ENCODE measurements around the gene OR2T35.
"Not testable (repeated sequence)": the region's sequence is repeated elsewhere in the genome, so short reads cannot be mapped to it uniquely, and the experiment has no call there.

The OR2T35 gene

GRCh38 chr1:248645178-248645577 lies at the start of gene OR2T35:
TSS of gene OR2T35 (minus strand) at chr1:248645278. CDS start at chr1:248639258, 6,020 bp downstream.
- H3K4me3 Mint-ChIP-seq, result not testable (repeated sequence)

GRCh38 chr1:248691567-248692155 lies 46.6 kb upstream of the OR2T35 start:
- Mint-ChIP-seq H3K9me3 (peaks cover 64% of the 10 kb centered on the region), H3K4me3 (no peak overlapping the region), H3K27me3 (ENCODE audit: low read depth) (no peaks in the 10 kb centered on the region), H3K27ac (no peak overlapping the region), H3K4me1 (no peaks in the 10 kb centered on the region), H3K36me3 (ENCODE audit: low read depth) (no peaks in the 10 kb centered on the region)
- no peak for TF ChIP-seq CTCF (IDR thresholded peaks at IDR 0.05; ENCODE audit: unreplicated experiment in 3 of 3)

More at GRCh38 chr1:248645178-248645577, at the start of gene OR2T35:
- H3K27ac Mint-ChIP-seq; H3K4me1 Mint-ChIP-seq; H3K27me3 Mint-ChIP-seq (ENCODE audit: low read depth); H3K36me3 Mint-ChIP-seq (ENCODE audit: low read depth); H3K9me3 Mint-ChIP-seq: not testable (repeated sequence)

- Mint-ChIP-seq H3K4me3 (no peak overlapping the region), H3K36me3 (ENCODE audit: low read depth) (no peaks in the 10 kb centered on the region), H3K27me3 (ENCODE audit: low read depth) (no peaks in the 10 kb centered on the region), H3K4me1 (no peaks in the 10 kb centered on the region), H3K27ac (no peak overlapping the region), H3K9me3 (peaks cover 48% of the 10 kb centered on the region)
- no peak for TF ChIP-seq CTCF (IDR thresholded peaks at IDR 0.05; ENCODE audit: unreplicated experiment in 3 of 3)
Measured at GRCh38 chr1:248688527-248689298, 43.6 kb upstream of the OR2T35 start.

- no peaks in the 10 kb centered on the region for H3K27me3 Mint-ChIP-seq (ENCODE audit: low read depth)
- H3K27ac Mint-ChIP-seq, result no peak overlapping the region
- H3K4me3 Mint-ChIP-seq, result no peak overlapping the region
- no peaks in the 10 kb centered on the region for H3K36me3 Mint-ChIP-seq (ENCODE audit: low read depth)
- peaks cover 43% of the 10 kb centered on the region for H3K9me3 Mint-ChIP-seq
- no peak for TF ChIP-seq CTCF (IDR thresholded peaks at IDR 0.05; ENCODE audit: unreplicated experiment in 3 of 3)
- H3K4me1 Mint-ChIP-seq, result no peaks in the 10 kb centered on the region
Measured at GRCh38 chr1:248686815-248687214, 41.7 kb upstream of the OR2T35 start.

GRCh38 chr1:248681651-248682050 lies 36.6 kb upstream of the OR2T35 start:
- Mint-ChIP-seq H3K27ac (no peak overlapping the region), H3K36me3 (ENCODE audit: low read depth) (no peaks in the 10 kb centered on the region)

GRCh38 chr1:248670003-248670402 lies 24.9 kb upstream of the OR2T35 start:
- no peaks in the 10 kb centered on the region for H3K36me3 Mint-ChIP-seq (ENCODE audit: low read depth)
- H3K9me3 Mint-ChIP-seq, result peaks cover 24% of the 10 kb centered on the region
- no peak for TF ChIP-seq CTCF (IDR thresholded peaks at IDR 0.05; ENCODE audit: unreplicated experiment in 3 of 3)
- H3K27ac Mint-ChIP-seq, result no peak overlapping the region
- no peaks in the 10 kb centered on the region for H3K27me3 Mint-ChIP-seq (ENCODE audit: low read depth)
- no peaks in the 10 kb centered on the region for H3K4me1 Mint-ChIP-seq
- H3K4me3 Mint-ChIP-seq, result no peak overlapping the region

More at GRCh38 chr1:248681651-248682050, 36.6 kb upstream of the OR2T35 start:
- Mint-ChIP-seq H3K9me3 (peaks cover 31% of the 10 kb centered on the region), H3K4me3 (no peak overlapping the region), H3K27me3 (ENCODE audit: low read depth) (no peaks in the 10 kb centered on the region), H3K4me1 (no peaks in the 10 kb centered on the region)
- TF ChIP-seq CTCF (IDR thresholded peaks at IDR 0.05; ENCODE audit: unreplicated experiment in 3 of 3), result no peak

- not testable (repeated sequence) for H3K27ac Mint-ChIP-seq; H3K36me3 Mint-ChIP-seq (ENCODE audit: low read depth); H3K4me1 Mint-ChIP-seq; H3K27me3 Mint-ChIP-seq (ENCODE audit: low read depth); H3K4me3 Mint-ChIP-seq
- H3K9me3 Mint-ChIP-seq, result peaks cover 41% of the 10 kb centered on the region
Measured at GRCh38 chr1:248663453-248664328, 18.6 kb upstream of the OR2T35 start.

GRCh38 chr1:248656797-248657196 lies 11.7 kb upstream of the OR2T35 start:
- H3K4me3 Mint-ChIP-seq; H3K27ac Mint-ChIP-seq; H3K36me3 Mint-ChIP-seq (ENCODE audit: low read depth); H3K27me3 Mint-ChIP-seq (ENCODE audit: low read depth); H3K4me1 Mint-ChIP-seq: not testable (repeated sequence)
- H3K9me3 Mint-ChIP-seq, result peaks cover 24% of the 10 kb centered on the region

GRCh38 chr1:248655354-248655753 lies 10.3 kb upstream of the OR2T35 start, which contains the start of gene OR2T27:
TSS of gene OR2T27 (minus strand) at chr1:248655528. CDS start at chr1:248650884, 4,644 bp downstream.
- not testable (repeated sequence) for H3K27ac Mint-ChIP-seq; H3K4me3 Mint-ChIP-seq; H3K36me3 Mint-ChIP-seq (ENCODE audit: low read depth); H3K27me3 Mint-ChIP-seq (ENCODE audit: low read depth); H3K4me1 Mint-ChIP-seq
- H3K9me3 Mint-ChIP-seq, result peaks cover 15% of the 10 kb centered on the region

Measured in nephron (organoid).